Transverse colon (tissue), 4 donors: ENCODE results near the gene IRF2BP1.
A peak's percentile ranks its signal among the peaks of the same experiment; 100 is the strongest.

ENCODE experiments used
- POLR2AphosphoS5 ChIP-seq, 3 donors: sonication (generic); formaldehyde crosslinking; IDR thresholded peaks; one replicate each; pipeline ENCODE4 v1.6.1; 2016; ENCODE audit warnings: antibody characterized with exemption in 3 of 3
- TF ChIP-seq, protein P1 (sequence below), 5 experiments: fragments of 200-600 bp in 3 of 5; fragments of 450-650 bp in 2 of 5; sonication (generic) in 3 of 5; IDR thresholded peaks; 1 replicate in 2 of 5; 2 replicates in 3 of 5; pipeline ENCODE4 v1.5.1; 2016 to 2017; ENCODE audit warnings: antibody characterized with exemption in 5 of 5, inconsistent platforms in 3 of 5, mild to moderate bottlenecking in 2 of 5, moderate library complexity in 1 of 5

DNA sequence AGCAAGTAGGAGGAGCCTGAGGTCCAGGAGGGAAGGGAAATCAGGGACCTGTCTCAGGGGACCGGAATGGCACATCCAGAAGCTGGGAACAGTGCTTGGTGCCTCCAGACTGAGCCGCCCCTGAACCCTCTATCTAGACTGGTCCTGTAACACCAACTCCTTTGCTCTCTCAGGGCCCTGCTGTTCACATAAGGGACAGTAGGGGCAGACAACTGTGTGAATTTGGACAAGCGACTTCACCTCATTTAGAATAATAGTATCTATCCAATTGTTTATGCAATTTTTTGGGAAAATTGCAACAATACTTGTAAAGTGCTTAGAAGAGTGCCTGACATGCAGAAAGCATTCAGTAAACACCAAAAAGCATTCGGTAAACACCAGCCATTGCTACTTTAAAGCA is 37.0 kb downstream of the IRF2BP1 start:
- TF ChIP-seq, protein P1, sequence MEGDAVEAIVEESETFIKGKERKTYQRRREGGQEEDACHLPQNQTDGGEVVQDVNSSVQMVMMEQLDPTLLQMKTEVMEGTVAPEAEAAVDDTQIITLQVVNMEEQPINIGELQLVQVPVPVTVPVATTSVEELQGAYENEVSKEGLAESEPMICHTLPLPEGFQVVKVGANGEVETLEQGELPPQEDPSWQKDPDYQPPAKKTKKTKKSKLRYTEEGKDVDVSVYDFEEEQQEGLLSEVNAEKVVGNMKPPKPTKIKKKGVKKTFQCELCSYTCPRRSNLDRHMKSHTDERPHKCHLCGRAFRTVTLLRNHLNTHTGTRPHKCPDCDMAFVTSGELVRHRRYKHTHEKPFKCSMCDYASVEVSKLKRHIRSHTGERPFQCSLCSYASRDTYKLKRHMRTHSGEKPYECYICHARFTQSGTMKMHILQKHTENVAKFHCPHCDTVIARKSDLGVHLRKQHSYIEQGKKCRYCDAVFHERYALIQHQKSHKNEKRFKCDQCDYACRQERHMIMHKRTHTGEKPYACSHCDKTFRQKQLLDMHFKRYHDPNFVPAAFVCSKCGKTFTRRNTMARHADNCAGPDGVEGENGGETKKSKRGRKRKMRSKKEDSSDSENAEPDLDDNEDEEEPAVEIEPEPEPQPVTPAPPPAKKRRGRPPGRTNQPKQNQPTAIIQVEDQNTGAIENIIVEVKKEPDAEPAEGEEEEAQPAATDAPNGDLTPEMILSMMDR (IDR thresholded peaks at IDR 0.05): peak in 1 of 5 experiments; percentile 24
- TF ChIP-seq POLR2AphosphoS5 (IDR thresholded peaks at IDR 0.05): no peak
